Stimulated activated CD4-positive, alpha-beta T cell treated with anti-CD3 and anti-CD28 coated beads, Interleukin-12 subunit alpha, Interleukin-12 subunit beta, amount 100 ng/mL, for 24 hours (primary cell): ENCODE results near the gene CHODL.

ENCODE experiments used
- DNase-seq, 2 experiments: peaks; one replicate each; pipeline ENCODE4 v3.0.0-alpha.2; 2020; ENCODE audit warnings: low read depth in 2 of 2

CHODL gene, protein sequence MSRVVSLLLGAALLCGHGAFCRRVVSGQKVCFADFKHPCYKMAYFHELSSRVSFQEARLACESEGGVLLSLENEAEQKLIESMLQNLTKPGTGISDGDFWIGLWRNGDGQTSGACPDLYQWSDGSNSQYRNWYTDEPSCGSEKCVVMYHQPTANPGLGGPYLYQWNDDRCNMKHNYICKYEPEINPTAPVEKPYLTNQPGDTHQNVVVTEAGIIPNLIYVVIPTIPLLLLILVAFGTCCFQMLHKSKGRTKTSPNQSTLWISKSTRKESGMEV

GRCh38 chr21:18244671-18245463 lies at the start of gene CHODL:
Gene CHODL (plus strand): TSS chr21:18244833. CDS start chr21:18245224, 391 bp downstream.
- DNase-seq: no peak

GRCh38 chr21:18204931-18205330 lies 39.7 kb upstream of the CHODL start:
- DNase-seq: no peak

DNA sequence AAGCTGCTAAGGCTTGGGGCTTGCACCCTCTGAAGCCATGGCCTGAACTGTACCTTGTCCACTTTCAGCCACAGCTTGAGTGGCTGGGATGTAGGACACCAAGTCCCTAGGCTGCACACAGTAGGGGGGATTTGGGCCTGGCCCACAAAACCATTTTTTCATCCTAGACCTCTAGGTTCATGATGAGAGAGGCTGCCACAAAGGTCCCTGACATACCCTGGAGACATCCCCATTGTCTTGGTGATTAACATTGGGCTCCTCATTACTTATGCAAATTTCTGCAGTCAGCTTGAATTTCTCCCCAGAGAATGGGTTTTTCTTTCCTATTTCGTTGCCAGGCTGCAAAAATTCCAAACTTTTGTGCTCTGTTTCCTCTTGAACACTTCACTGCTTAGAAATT lies 26.3 kb upstream of the CHODL start:
- DNase-seq: no peak

- DNase-seq: no peak
These were observed 24.1 kb upstream of the CHODL start for GRCh38 chr21:18220498-18220897.

GRCh38 chr21:18222346-18222745 lies 22.3 kb upstream of the CHODL start:
- no peak for DNase-seq

DNA sequence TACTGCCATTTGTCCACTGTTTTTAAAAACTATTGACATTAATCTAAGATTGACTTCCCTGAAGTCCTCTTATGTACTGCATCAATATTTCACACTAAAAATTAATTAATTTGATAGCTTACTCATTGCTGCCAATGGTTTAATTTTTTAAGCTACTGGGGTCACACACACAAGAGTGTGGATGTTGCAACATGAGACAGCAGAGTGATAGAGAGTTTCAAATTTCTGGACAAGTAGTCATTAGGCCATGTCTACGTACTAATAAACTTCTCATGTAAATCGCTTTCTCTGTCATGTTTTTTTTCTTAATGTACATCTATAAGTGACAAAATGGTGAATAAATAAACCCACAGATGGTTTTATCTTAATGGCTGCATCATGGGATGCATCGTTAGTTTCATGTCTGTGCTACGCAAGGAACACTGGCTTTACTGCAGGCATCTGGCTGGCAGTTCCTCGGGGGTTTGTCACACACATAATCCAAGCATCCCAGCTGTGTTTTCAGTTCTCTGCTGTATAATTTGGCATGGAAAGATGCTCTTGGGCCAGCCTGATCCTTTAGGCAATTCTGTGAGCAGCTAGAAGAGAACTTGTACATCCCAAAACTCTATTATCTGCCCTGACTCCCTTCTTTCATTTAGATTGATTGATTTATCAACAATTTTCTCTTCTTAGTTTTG lies 16.4 kb upstream of the CHODL start:
- no peak for DNase-seq

GRCh38 chr21:18235545-18235944 lies 9.1 kb upstream of the CHODL start:
- DNase-seq: no peak

DNA sequence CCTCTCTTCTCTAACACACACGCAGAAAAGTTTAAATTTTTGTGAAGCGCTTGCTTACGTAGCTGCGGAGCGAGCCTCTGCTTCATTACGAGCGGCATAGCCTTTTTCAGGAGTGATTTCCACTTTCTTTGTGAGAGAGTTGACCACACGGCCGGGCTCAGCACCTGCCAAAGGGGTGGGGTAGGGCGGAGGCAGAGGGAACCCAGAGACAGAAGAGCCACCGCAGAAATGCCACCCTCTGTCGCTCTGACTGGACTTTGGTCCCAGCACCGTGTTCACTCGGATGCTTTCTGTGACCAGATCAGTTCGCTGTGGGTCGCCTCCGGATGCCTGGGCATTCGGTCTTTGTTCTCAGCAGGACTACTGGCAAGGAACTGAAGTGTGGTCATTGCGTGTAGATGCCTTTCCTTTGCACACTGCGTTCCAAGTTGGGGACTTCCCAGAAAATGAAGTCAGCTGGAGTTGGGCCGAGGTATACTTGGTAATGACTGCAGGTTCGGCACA lies 883 bp downstream of the CHODL start:
- DNase-seq: no peak

DNA sequence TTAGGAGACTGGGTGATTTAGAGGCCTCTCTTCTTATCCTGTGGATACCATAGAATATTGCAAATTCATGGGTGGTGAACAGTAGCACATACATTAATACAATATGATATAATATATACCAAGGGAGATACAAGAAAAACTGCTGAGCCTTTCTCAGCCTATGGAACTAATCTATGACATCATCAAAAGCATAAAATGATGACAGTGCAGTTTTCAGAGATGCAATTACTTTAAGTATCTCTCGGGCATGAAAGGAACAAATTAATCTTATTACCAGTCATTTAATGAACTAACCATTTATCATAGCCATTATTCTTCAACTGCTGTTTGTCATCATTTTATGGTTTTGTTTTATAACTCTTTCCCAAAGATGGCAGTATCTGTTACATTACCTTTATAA lies 3.5 kb downstream of the CHODL start:
- DNase-seq: no peak

DNA sequence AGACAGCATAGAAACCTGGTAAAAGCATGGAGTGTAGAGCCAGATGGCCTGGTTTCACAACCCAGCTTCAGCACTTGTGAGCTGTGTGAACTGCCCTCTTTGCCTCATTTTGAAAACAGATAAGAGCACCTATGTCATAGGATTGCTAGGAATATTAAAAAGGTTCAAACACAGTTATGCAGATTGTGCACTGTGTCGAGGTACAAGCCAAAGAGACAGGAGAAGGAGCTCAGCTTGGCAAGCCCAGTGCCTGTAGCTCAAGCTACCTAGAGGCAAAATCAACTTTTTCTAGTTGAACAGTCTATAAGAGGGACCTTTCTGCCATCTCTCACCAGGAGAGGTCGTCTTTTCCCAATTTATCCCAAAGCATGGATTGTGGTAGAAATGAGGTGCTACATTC lies 5.0 kb downstream of the CHODL start:
- DNase-seq: no peak

GRCh38 chr21:18251065-18251464 lies 6.4 kb downstream of the CHODL start:
- DNase-seq: no peak

DNA sequence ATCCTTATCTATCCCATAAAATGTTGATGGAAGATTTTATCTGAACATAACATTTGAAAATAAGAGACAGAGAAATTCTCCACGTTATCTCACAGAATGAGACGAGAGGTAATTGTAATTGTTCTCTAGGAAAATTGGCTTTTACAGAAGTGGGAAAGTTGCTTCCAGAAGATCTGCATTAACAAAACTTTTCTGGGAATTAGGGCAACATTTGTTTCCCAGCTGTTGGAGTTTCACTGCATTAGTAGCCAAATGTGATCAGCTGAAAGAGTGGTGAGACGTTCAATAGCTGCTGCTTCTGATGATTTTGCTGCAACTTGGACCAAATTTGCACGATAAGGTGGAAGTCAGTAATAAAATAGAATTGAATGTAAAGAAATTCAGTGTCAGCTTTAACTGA lies 7.6 kb downstream of the CHODL start:
- no peak for DNase-seq

- no peak for DNase-seq
These were observed 8.0 kb downstream of the CHODL start for GRCh38 chr21:18252680-18253079.

GRCh38 chr21:18253221-18253620 lies 8.6 kb downstream of the CHODL start:
- no peak for DNase-seq

GRCh38 chr21:18253799-18254198 lies 9.2 kb downstream of the CHODL start:
- no peak for DNase-seq

DNA sequence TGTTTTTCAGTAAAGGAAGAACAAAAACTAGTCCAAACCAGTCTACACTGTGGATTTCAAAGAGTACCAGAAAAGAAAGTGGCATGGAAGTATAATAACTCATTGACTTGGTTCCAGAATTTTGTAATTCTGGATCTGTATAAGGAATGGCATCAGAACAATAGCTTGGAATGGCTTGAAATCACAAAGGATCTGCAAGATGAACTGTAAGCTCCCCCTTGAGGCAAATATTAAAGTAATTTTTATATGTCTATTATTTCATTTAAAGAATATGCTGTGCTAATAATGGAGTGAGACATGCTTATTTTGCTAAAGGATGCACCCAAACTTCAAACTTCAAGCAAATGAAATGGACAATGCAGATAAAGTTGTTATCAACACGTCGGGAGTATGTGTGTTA lies 21.3 kb downstream of the CHODL start:
- DNase-seq: no peak

DNA sequence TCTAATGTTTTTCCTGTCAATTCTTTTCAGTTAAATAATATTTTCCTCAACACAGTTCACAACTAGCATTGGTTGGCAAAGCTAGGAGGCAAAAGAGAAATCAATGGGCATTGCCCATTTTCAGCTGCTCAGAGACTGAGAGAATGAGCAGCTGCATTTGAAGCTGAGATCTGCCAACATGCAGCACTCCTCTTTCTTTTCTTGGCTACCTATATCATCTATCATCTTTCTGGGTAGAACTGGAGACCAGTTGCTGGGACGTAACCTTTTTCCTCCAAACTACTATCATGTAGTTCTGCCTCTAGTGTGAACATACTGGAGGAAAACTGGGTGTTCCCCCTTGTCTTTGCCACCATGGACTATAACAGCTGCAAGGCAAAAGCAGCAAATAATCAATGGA lies 22.9 kb downstream of the CHODL start:
- no peak for DNase-seq

DNA sequence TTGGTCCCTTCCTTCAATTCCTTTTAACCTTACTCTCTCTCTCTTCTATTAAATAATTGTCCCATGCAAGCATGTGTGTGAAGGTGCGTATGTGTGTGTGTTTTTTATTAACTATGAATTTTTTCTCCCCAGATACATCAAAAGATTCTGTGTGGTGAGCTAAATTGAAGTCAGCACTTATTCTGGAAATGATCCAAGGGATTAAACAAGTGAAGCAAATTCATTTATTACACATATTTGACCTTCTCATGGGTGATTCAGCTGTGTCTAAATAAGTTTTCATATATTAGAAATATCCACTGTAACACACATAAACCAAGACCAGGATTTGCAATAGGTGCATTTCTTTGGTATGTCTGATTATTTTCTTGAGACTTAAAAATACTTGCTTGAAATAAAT lies 24.3 kb downstream of the CHODL start:
- DNase-seq: no peak

GRCh38 chr21:18269856-18270255 lies 25.2 kb downstream of the CHODL start:
- DNase-seq: no peak

DNA sequence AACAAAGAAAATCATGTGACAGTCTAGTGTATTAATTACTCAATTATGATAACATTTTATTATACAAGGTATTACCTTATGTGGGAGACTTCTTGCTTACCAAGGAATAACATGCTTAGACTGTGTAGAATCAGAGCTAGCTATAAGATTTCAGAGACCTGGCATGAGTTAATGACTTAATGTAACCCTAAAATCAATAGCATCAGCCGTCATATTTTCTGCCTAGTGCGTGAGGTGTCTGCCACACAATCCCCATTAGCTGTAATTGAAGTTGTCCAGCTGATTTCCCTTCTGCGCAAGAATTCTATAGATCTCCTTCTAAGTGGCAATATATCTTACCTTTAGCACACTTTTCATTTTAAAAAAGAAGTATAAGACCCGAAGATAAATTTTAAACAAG lies 28.8 kb downstream of the CHODL start:
- DNase-seq: no peak

DNA sequence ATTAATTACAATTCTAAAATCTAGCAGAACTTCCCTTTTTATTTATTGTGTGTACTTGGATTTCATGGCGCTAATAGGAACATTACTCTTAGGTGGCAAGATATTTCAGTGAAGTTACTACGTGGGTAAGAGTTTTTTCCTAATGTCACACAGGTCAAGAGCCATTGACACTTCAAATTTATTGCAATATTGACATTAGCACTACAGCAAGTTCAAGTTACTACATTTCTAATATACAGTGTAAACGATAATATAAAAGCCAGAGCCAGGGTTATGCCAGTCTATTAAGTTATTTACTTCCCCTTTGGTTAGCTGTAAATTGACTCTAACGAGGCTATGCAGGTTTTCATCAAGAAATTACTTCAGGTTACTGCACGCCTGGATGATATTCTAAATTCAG lies 29.7 kb downstream of the CHODL start:
- no peak for DNase-seq

DNA sequence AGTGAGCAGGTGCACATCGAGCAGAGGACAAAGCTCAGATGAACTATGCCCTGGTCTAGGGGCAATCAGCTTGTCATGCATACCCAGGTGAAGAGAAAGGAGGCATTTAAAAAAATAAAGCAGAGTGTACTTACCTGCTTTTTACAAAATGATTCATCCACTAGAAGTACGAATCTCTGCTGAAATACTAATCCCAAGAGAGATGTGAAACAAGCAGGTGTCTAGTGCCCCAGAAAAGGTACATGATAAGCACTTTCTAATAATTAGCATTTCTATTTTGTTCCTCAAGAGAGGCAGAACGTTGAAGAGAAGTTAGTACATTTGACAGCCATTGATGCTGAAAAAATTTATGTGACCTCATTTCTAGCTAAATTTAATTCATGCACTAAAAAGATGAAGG lies 31.1 kb downstream of the CHODL start:
- DNase-seq: no peak

GRCh38 chr21:18285379-18285778 lies 40.7 kb downstream of the CHODL start:
- no peak for DNase-seq
